Naive thymus-derived CD4-positive, alpha-beta T cell (primary cell): Measurements from ENCODE around the gene CHAF1B. TPM values are rescaled to one million over a fixed set of nuclear protein-coding genes. Genes with fewer than 3 reads are reported as not detected.

Experiments
- ATAC-seq: fragments of 150-1000 bp; cut with Tn5 transposase; 2 replicates; pipeline ENCODE4 v1.10.0; 2021; ENCODE audit warnings: mild to moderate bottlenecking, moderate library complexity
- CTCF ChIA-PET: fragments of 350-600 bp; sonication (Branson Sonifier 250); formaldehyde crosslinking; loops from one replicate; lab custom pipeline; 2021; ENCODE audit warnings: antibody characterized with exemption; lab: Charles Lee
- POLR2A ChIA-PET: fragments of 350-600 bp; sonication (Branson Sonifier 250); formaldehyde crosslinking; loops from one replicate; lab custom pipeline; 2021; ENCODE audit warnings: antibody characterized with exemption, inconsistent platforms; lab: Charles Lee
- DNase-seq, 9 donors: peaks; one replicate each; pipeline versions ENCODE4 v3.0.0 to v3.0.0-alpha.2; 2020 to 2022; ENCODE audit warnings: mixed read lengths in 1 of 9
- H3K27ac ChIP-seq: one replicate; pipeline ENCODE4 v1.7.0; 2013; ENCODE audit warnings: mild to moderate bottlenecking, low read depth, low read length, moderate library complexity
- H3K27me3 ChIP-seq, 2 donors: one replicate each; pipeline ENCODE4 v1.7.0; 2013; ENCODE audit warnings: low read length in 2 of 2, mild to moderate bottlenecking in 2 of 2, moderate library complexity in 2 of 2; ENCODE audit not compliant: control insufficient read depth in 2 of 2, insufficient read depth in 2 of 2
- H3K36me3 ChIP-seq, 3 experiments: 1 replicate in 2 of 3; 2 replicates in 1 of 3; pipeline ENCODE4 v1.7.0; 2013; ENCODE audit warnings: low read length in 3 of 3, mild to moderate bottlenecking in 3 of 3, moderate library complexity in 1 of 3; ENCODE audit not compliant: insufficient read depth in 3 of 3, control insufficient read depth in 2 of 3
- H3K4me1 ChIP-seq, 2 donors: one replicate each; pipeline ENCODE4 v1.7.0; 2013; ENCODE audit warnings: low read length in 2 of 2, mild to moderate bottlenecking in 2 of 2, moderate library complexity in 1 of 2; ENCODE audit not compliant: control insufficient read depth in 2 of 2, insufficient read depth in 2 of 2
- H3K4me3 ChIP-seq: 2 replicates; pipeline ENCODE4 v1.7.0; 2013; ENCODE audit warnings: mild to moderate bottlenecking, low read length
- H3K9me3 ChIP-seq, 3 experiments: 1 replicate in 2 of 3; 2 replicates in 1 of 3; pipeline ENCODE4 v1.7.0; 2013; ENCODE audit warnings: low read length in 3 of 3; ENCODE audit not compliant: control insufficient read depth in 2 of 3
- H3K27ac Mint-ChIP-seq, 9 donors: one replicate each; pipeline ENCODE4 v1.8.0; 2020 to 2022; ENCODE audit warnings: mixed read lengths in 9 of 9, mild to moderate bottlenecking in 8 of 9, moderate library complexity in 5 of 9, inconsistent platforms in 2 of 9
- H3K27me3 Mint-ChIP-seq, 5 donors: one replicate each; pipeline ENCODE4 v1.8.0; 2021 to 2022; ENCODE audit warnings: mixed read lengths in 5 of 5, mild to moderate bottlenecking in 1 of 5
- H3K36me3 Mint-ChIP-seq, 5 donors: one replicate each; pipeline ENCODE4 v1.8.0; 2020 to 2022; ENCODE audit warnings: mixed read lengths in 5 of 5, mild to moderate bottlenecking in 3 of 5, inconsistent platforms in 1 of 5
- H3K4me1 Mint-ChIP-seq, 7 donors: one replicate each; pipeline ENCODE4 v1.8.0; 2020 to 2022; ENCODE audit warnings: mixed read lengths in 7 of 7, mild to moderate bottlenecking in 3 of 7, inconsistent platforms in 1 of 7
- H3K4me3 Mint-ChIP-seq, 10 donors: one replicate each; pipeline ENCODE4 v1.8.0; 2020 to 2022; ENCODE audit warnings: mild to moderate bottlenecking in 10 of 10, mixed read lengths in 10 of 10, moderate library complexity in 6 of 10, inconsistent platforms in 2 of 10
- H3K9me3 Mint-ChIP-seq, 11 donors: one replicate each; pipeline ENCODE4 v1.8.0; 2020 to 2022; ENCODE audit warnings: mixed read lengths in 11 of 11, mild to moderate bottlenecking in 4 of 11, inconsistent platforms in 1 of 11, moderate library complexity in 1 of 11
- intact Hi-C, 2 donors: fragments of 100-400 bp; cut with micrococcal nuclease; formaldehyde crosslinking; loops; one replicate each; pipeline ENCODE4 v1.15.1; 2023
- polyA plus RNA-seq, 2 donors: library from polyadenylated mRNA; unstranded; fragments of 300-500 nt; fragmentation: Illumina TruSeq; gene quantifications; one replicate each; pipeline ENCODE4 v1.2.3, GENCODE V29; 2021
- total RNA-seq, 6 experiments: library from RNA in 5 of 6; stranded (reverse) in 5 of 6; gene quantifications; 1 replicate in 5 of 6; 2 replicates in 1 of 6; pipeline ENCODE4 v1.2.3 and lab custom pipeline; 2021 to 2026

The CHAF1B gene
- total and polyA plus RNA-seq, 7 experiments from 2014 or later, result 0.61 to 21.4 (median 1.9) TPM

DNA sequence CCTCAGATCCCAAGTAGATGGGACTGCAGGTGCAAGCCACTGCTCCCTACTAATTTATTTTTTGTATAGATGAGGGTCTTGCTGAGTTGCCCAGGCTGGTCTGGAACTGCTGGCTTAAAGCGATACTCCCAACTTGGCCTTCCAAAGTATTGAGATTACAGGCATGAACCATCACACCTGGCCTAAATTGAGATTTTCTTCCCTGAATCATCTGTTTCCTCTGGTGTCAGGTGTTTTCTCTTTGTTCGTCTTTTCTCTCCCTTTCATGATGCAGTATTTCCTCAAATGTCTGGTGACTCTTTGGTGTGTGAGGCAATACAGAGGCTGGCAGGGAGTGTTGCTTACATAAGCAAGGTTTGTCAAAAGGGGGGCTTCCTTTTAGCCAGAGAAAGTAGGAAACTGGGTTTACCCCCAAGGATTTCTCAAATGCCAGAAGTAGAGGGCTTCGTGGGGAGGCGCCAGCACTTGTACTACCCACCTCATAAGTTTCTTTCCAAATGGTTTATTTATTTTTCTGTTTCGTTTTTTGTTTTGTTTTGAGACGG, 67.2 kb downstream of the CHAF1B start:
- no peaks in the 10 kb centered on the region for H3K27me3 ChIP-seq
- intact Hi-C loops, result no loop called here

DNA sequence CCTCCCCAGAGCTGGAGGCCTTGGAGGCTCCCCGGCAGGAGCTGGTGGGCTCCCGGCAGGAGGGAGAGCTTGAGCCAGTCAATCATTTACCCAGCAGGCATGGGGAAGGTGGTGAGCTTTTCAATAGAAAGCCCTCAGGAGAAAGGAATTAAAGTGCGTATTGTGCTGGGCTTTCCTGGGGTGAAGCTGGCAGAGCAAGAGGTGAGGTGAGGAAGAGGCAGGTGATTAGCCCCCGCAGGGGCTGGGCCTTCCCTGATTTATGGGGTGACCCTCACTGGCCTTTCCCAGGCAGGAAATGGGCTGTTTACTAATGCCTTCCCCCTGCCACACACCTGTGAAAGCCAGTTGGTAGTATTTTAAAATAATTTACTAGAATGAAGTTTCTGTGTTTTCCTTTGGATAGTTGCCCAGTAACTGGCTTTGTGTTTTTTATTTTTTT, 68.9 kb downstream of the CHAF1B start:
- no peaks in the 10 kb centered on the region for H3K36me3 ChIP-seq
- H3K27ac ChIP-seq, result no peak overlapping the region
- DNase-seq (no peak), ATAC-seq (no peak)
- H3K27me3 Mint-ChIP-seq, result peaks cover 0 to 8% (median 0%) of the 10 kb centered on the region in 5 donors
- no peaks in the 10 kb centered on the region for H3K27me3 ChIP-seq
- H3K36me3 Mint-ChIP-seq, result no peaks in the 10 kb centered on the region
- no peaks in the 10 kb centered on the region for H3K9me3 Mint-ChIP-seq
- no peak overlapping the region for H3K27ac Mint-ChIP-seq
- POLR2A ChIA-PET, result no interaction called here
- H3K4me3 ChIP-seq, result no peak overlapping the region
- intact Hi-C loops, result no loop called here
- CTCF ChIA-PET, result no interaction called here
- no peaks in the 10 kb centered on the region for H3K4me1 Mint-ChIP-seq
- no peaks in the 10 kb centered on the region for H3K4me1 ChIP-seq
- no peak overlapping the region for H3K4me3 Mint-ChIP-seq
- no peaks in the 10 kb centered on the region for H3K9me3 ChIP-seq

More for the DNA sequence above, 67.2 kb downstream of the CHAF1B start:
- H3K4me3 Mint-ChIP-seq, result no peak overlapping the region
- no peak for ATAC-seq
- no peaks in the 10 kb centered on the region for H3K36me3 Mint-ChIP-seq
- no peak overlapping the region for H3K27ac ChIP-seq
- H3K27me3 Mint-ChIP-seq, result peaks cover 0 to 8% (median 0%) of the 10 kb centered on the region in 5 donors
- no peaks in the 10 kb centered on the region for H3K36me3 ChIP-seq
- no peaks in the 10 kb centered on the region for H3K9me3 Mint-ChIP-seq
- no peaks in the 10 kb centered on the region for H3K4me1 Mint-ChIP-seq
- no peaks in the 10 kb centered on the region for H3K9me3 ChIP-seq
- CTCF ChIA-PET, result no interaction called here
- POLR2A ChIA-PET, result no interaction called here
- H3K4me1 ChIP-seq, result no peaks in the 10 kb centered on the region
- DNase-seq, result no peak
- H3K27ac Mint-ChIP-seq, result no peak overlapping the region
- no peak overlapping the region for H3K4me3 ChIP-seq

DNA sequence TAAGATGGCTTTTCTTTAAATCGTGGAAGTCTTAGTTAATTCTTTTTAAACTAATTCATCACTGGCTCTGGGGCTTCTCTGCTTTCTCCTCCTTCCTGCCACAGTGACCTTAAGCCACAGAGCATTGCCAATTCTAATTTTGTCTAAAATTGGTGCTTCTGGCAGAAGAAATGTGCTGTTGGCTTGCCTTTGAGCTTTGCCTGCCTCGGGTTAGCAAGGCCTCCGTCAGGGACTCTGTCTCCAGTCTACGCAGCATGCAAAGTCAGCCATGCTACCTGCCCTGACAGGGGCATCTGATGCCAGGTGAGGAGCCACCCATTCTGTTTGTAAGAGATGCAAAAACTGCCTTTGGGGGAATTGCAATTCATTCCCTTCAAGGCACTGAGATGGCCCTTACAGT, 69.5 kb downstream of the CHAF1B start:
- no peak overlapping the region for H3K27ac Mint-ChIP-seq
- intact Hi-C loops, result no loop called here
- H3K27me3 ChIP-seq, result no peaks in the 10 kb centered on the region
- DNase-seq (no peak), ATAC-seq (no peak)
- peaks cover 0 to 8% (median 0%) of the 10 kb centered on the region in 5 donors for H3K27me3 Mint-ChIP-seq
- no peaks in the 10 kb centered on the region for H3K36me3 Mint-ChIP-seq
- no peaks in the 10 kb centered on the region for H3K9me3 ChIP-seq
- POLR2A ChIA-PET, result no interaction called here
- no peak overlapping the region for H3K27ac ChIP-seq
- CTCF ChIA-PET, result no interaction called here
- no peaks in the 10 kb centered on the region for H3K36me3 ChIP-seq
- no peak overlapping the region for H3K4me3 Mint-ChIP-seq
- no peaks in the 10 kb centered on the region for H3K9me3 Mint-ChIP-seq
- no peaks in the 10 kb centered on the region for H3K4me1 Mint-ChIP-seq
- no peak overlapping the region for H3K4me3 ChIP-seq
- no peaks in the 10 kb centered on the region for H3K4me1 ChIP-seq

DNA sequence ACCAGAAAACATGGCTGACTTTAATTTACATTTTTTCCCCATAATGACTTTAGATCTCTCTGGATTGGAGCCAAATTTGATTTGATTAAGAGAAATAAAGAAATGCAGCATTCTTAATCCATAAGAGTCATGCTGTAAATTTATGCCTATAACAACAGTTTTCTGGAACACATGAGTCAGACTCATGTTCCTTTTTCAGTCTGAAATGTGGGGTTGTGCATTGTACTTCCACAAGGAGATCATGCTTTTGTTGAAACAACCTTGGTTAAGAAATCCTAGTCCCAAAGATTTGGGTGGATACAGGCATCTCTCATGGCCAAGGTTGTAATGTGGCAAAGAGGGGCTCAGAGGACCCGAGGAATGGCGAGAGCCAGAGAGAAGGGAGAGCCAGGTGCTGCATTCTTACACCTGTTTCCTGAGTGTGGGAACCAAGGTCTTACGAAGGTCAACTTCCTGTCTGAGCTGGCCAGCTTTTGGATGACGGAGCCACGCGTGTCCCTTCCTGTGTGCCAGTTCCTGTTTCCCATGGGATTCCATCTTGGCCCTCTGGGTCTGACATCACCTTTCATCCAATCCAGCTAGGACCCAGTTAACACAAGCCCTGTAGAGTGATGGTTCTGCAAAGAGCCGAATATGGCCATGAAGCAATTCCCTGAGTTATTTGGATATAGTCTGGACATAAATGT, 71.7 kb downstream of the CHAF1B start:
- CTCF ChIA-PET, result no interaction called here
- Mint-ChIP-seq H3K27ac (no peak overlapping the region), H3K27me3 (peaks cover 0 to 8% (median 0%) of the 10 kb centered on the region in 5 donors), H3K36me3 (no peaks in the 10 kb centered on the region), H3K9me3 (no peaks in the 10 kb centered on the region), H3K4me3 (no peak overlapping the region), H3K4me1 (no peaks in the 10 kb centered on the region)
- intact Hi-C loops, result no loop called here
- H3K4me1 ChIP-seq, result no peaks in the 10 kb centered on the region
- DNase-seq, result no peak
- H3K36me3 ChIP-seq, result no peaks in the 10 kb centered on the region
- POLR2A ChIA-PET, result no interaction called here
- H3K4me3 ChIP-seq, result no peak overlapping the region
- H3K9me3 ChIP-seq, result no peaks in the 10 kb centered on the region
- H3K27ac ChIP-seq, result no peak overlapping the region
- no peaks in the 10 kb centered on the region for H3K27me3 ChIP-seq
- ATAC-seq, result no peak

DNA sequence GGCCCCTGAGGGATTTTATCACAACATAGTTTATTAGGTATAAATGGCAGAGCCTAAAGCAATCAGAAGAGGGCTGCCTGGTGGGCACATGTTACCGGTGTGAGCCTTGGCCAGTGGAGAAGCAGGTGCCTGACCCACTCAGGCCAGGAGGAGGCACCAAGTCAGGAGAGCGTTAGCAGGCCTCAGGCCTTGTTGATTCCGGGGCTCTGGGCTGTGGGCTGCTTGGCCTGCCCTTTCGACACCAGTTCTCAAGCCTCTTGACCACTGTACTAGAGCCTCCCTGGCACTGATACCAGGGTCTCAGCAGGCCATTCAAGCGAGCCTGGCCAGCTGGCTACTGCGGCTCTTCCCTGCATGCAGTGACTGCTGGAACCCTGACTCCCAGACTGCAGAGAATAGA, 73.9 kb downstream of the CHAF1B start:
- H3K36me3 ChIP-seq, result no peaks in the 10 kb centered on the region
- no peak for ATAC-seq
- no peaks in the 10 kb centered on the region for H3K4me1 ChIP-seq
- CTCF ChIA-PET, result no interaction called here
- Mint-ChIP-seq H3K36me3 (no peaks in the 10 kb centered on the region), H3K4me1 (peaks cover 0 to 3% (median 0%) of the 10 kb centered on the region in 7 donors), H3K4me3 (no peak overlapping the region), H3K27ac (no peak overlapping the region), H3K27me3 (peaks cover 0 to 8% (median 8%) of the 10 kb centered on the region in 5 donors), H3K9me3 (no peaks in the 10 kb centered on the region)
- no peak overlapping the region for H3K27ac ChIP-seq
- no peaks in the 10 kb centered on the region for H3K27me3 ChIP-seq
- no peak for DNase-seq
- intact Hi-C loops, result no loop called here
- POLR2A ChIA-PET, result interaction anchor here (0.6 kb wide), 1 partner anchor 427 kb away, joined by 4 read pairs; no protein-coding TSS in a partner anchor
- no peaks in the 10 kb centered on the region for H3K9me3 ChIP-seq
- no peak overlapping the region for H3K4me3 ChIP-seq

DNA sequence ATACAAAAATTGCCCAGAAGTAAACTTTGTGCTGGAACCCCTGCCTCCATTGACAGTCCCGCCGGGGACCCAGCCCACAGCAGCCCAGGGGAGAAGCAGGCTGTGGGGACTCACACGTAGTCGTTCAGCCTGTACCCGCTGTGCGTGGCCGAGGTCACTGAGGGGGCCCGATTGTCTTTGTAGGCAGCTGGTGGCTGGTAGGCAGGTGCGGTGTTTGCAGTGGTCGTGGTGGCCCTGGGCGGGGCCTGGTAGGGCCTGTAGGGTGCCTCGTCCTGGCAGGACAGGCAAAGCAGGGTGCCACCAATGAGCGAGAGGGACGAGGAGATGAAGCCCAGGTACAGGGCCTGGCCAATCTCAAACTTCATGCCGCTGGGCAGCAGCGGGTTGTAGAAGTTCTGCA, 75.7 kb downstream of the CHAF1B start:
- peaks cover 0 to 8% (median 6%) of the 10 kb centered on the region in 5 donors for H3K27me3 Mint-ChIP-seq
- Histone ChIP-seq H3K4me1 (no peaks in the 10 kb centered on the region), H3K4me3 (no peak overlapping the region), H3K36me3 (no peaks in the 10 kb centered on the region), H3K27me3 (no peaks in the 10 kb centered on the region), H3K9me3 (no peaks in the 10 kb centered on the region), H3K27ac (no peak overlapping the region)
- ChIA-PET CTCF (no interaction called here), POLR2A (no interaction called here)
- H3K4me1 Mint-ChIP-seq, result peaks cover 0 to 3% (median 0%) of the 10 kb centered on the region in 7 donors
- intact Hi-C loops, result no loop called here
- no peak overlapping the region for H3K4me3 Mint-ChIP-seq
- no peaks in the 10 kb centered on the region for H3K9me3 Mint-ChIP-seq
- no peak for ATAC-seq
- H3K27ac Mint-ChIP-seq, result peak overlapping the region in 2 of 9 donors; percentile 5 to 88
- DNase-seq, result no peak
- no peaks in the 10 kb centered on the region for H3K36me3 Mint-ChIP-seq
